Chondrocyte (in vitro differentiated cells): ENCODE measurements around the gene TBC1D16. TPM values are rescaled to one million over a fixed set of nuclear protein-coding genes. Genes with fewer than 3 reads are reported as not detected.

Experiments used
- DNase-seq: peaks from one replicate; pipeline ENCODE4 v3.0.0; 2021; ENCODE audit warnings: mixed read lengths, low spot score
- H3K27ac Mint-ChIP-seq: one replicate; pipeline ENCODE4 v1.8.0; 2021; ENCODE audit warnings: mild to moderate bottlenecking, moderate library complexity, mixed read lengths; ENCODE audit not compliant: unreplicated experiment
- H3K27me3 Mint-ChIP-seq: 2 replicates; pipeline ENCODE4 v1.8.0; 2021; ENCODE audit warnings: low read depth, mixed read lengths
- H3K36me3 Mint-ChIP-seq: 2 replicates; pipeline ENCODE4 v1.8.0; 2021; ENCODE audit warnings: low read depth, mixed read lengths
- H3K4me1 Mint-ChIP-seq: 2 replicates; pipeline ENCODE4 v1.8.0; 2021; ENCODE audit warnings: low read depth, mild to moderate bottlenecking, mixed read lengths
- H3K4me3 Mint-ChIP-seq: one replicate; pipeline ENCODE4 v1.8.0; 2021; ENCODE audit warnings: mild to moderate bottlenecking, moderate library complexity, mixed read lengths; ENCODE audit not compliant: unreplicated experiment
- H3K9me3 Mint-ChIP-seq: 2 replicates; pipeline ENCODE4 v1.8.0; 2021; ENCODE audit warnings: low read depth, mixed read lengths
- total RNA-seq: library from RNA; stranded (reverse); gene quantifications from 3 replicates; pipeline ENCODE4 v1.2.1, GENCODE V29; 2021
- TF ChIP-seq, protein P1 (sequence below): fragments of 200-600 bp; sonication (generic); IDR thresholded peaks from 2 replicates; pipeline ENCODE4 v1.5.0; 2021; ENCODE audit warnings: antibody characterized with exemption, mild to moderate bottlenecking, moderate library complexity

The TBC1D16 gene
- total RNA-seq, 1 donor from 2014 or later = 51.4 TPM

DNA sequence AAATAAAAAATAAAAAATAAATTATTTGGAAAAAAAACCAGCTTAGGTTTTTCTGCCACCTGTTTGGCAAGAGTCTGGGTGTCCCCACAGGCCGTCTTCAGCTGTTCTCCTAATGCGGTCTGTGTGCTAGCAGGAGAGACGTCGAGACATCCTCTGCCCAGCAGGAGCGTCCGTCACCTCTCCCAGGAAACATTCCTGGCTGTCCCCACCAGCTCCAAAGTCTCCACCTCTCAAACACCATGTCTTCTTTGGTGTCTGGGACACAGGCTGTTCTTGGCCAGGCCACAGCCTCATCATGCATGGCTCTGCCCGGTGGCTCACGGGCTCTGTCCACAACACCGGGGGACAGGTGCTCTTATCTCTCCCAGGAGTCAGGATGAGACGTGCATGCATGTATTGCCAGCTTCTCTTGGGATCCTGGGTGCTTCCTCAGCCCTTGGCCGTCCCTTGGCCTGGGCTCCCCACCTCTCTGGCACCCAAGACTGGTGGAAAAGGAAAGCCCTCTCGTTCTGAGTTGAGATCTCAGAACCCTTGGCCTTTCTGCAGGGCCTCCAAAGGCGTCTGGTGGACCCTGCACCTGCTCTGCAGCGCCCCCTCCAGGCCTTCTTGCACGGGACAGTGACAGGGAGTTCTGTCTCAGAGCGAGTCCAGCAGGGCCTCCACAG is 111.6 kb downstream of the TBC1D16 start:
- Mint-ChIP-seq H3K27ac (no peak overlapping the region), H3K4me3 (no peak overlapping the region), H3K36me3 (no peaks in the 10 kb centered on the region), H3K27me3 (peaks cover 8% of the 10 kb centered on the region), H3K9me3 (no peaks in the 10 kb centered on the region), H3K4me1 (peaks cover 11% of the 10 kb centered on the region)
- TF ChIP-seq, protein P1, sequence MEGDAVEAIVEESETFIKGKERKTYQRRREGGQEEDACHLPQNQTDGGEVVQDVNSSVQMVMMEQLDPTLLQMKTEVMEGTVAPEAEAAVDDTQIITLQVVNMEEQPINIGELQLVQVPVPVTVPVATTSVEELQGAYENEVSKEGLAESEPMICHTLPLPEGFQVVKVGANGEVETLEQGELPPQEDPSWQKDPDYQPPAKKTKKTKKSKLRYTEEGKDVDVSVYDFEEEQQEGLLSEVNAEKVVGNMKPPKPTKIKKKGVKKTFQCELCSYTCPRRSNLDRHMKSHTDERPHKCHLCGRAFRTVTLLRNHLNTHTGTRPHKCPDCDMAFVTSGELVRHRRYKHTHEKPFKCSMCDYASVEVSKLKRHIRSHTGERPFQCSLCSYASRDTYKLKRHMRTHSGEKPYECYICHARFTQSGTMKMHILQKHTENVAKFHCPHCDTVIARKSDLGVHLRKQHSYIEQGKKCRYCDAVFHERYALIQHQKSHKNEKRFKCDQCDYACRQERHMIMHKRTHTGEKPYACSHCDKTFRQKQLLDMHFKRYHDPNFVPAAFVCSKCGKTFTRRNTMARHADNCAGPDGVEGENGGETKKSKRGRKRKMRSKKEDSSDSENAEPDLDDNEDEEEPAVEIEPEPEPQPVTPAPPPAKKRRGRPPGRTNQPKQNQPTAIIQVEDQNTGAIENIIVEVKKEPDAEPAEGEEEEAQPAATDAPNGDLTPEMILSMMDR = peak; percentile 71
- no peak for DNase-seq

DNA sequence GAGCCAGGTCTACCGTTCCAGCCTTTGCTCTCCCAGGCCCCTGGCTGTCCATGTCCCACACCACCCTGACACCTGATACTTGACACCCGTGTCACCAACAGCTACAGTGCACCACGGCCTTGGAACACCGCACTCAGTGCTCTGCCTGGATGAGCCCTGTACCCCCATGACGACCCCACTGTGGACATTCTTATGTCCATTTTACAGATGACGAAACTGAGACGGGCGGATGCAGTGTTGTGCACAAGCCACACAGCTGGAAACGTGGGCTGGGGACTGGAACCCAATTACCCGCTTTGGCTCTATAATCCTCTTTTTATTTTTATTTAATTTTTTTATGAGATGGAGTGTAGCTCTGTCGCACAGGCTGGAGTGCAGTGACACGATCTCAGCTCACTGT is 112.9 kb downstream of the TBC1D16 start:
- peaks cover 13% of the 10 kb centered on the region for H3K4me1 Mint-ChIP-seq
- H3K27me3 Mint-ChIP-seq = peaks cover 9% of the 10 kb centered on the region
- H3K27ac Mint-ChIP-seq = no peak overlapping the region
- no peak overlapping the region for H3K4me3 Mint-ChIP-seq
- H3K36me3 Mint-ChIP-seq = no peaks in the 10 kb centered on the region
- TF ChIP-seq, protein P1 = no peak
- no peak for DNase-seq
- H3K9me3 Mint-ChIP-seq = no peaks in the 10 kb centered on the region

DNA sequence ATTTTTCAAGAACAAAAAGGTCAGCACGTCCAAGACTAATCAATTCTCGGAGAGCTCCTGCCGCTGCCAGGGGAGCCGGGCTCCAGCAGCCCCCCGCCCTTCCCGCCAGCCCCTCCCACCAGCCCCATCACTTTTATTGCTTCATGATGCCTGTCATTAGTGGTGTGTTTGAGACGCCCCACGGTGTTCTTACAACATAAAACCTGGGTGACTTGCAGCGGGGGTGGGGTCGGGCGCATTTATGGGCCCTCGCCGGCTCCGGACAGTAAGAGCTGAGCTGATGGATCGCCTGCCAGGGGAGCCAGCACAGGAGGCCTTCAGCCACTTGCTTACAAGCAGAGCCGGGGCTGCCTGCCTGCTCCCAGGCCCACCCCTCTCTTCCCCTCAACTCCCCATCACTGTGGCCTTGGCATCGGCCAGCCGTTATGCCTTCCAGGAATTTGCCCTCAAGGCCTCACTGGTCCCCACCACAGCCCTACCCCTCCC is 113.5 kb downstream of the TBC1D16 start:
- peaks cover 13% of the 10 kb centered on the region for H3K4me1 Mint-ChIP-seq
- no peaks in the 10 kb centered on the region for H3K36me3 Mint-ChIP-seq
- TF ChIP-seq, protein P1 = no peak
- no peak overlapping the region for H3K27ac Mint-ChIP-seq
- H3K9me3 Mint-ChIP-seq = no peaks in the 10 kb centered on the region
- no peak for DNase-seq
- H3K27me3 Mint-ChIP-seq = peaks cover 15% of the 10 kb centered on the region
- H3K4me3 Mint-ChIP-seq = no peak overlapping the region

DNA sequence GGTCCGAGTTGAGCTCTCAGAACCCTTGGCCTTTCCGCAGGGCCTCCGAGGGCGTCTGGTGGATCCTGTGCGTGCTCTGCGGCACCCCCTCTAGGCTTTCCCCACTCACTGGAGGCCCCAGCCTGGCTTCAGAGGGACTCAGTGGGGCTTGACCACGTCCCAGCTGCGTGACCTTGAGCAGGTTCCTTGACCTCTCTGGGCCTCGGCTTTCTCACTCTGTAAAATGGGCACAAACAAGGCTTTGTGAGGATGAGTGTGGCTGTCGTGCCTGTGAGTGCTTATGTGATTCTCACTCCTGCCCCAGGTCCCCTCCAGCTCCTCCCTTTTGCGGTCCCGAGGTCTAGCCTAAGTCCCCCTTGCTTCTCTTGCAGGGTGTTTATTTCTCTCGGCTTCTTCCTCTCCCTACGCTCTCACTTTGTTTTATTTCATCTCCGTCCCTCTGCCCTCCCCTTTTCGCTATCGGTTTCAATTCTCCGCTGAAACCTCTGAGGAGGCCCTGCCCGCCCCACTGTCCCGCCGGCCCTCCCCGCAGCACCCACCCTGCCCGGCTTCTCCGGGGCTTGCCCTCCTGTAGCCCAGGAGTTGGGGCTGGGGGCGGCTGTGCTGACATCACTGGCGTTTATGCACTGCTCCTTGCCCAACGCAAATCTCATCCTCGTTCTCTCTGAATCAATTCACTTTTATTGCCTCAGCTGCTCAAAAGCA is 114.1 kb downstream of the TBC1D16 start:
- Mint-ChIP-seq H3K27ac (no peak overlapping the region), H3K36me3 (no peaks in the 10 kb centered on the region), H3K9me3 (no peaks in the 10 kb centered on the region), H3K4me1 (peaks cover 13% of the 10 kb centered on the region), H3K4me3 (no peak overlapping the region), H3K27me3 (peaks cover 17% of the 10 kb centered on the region)
- DNase-seq = no peak
- TF ChIP-seq, protein P1 = no peak

DNA sequence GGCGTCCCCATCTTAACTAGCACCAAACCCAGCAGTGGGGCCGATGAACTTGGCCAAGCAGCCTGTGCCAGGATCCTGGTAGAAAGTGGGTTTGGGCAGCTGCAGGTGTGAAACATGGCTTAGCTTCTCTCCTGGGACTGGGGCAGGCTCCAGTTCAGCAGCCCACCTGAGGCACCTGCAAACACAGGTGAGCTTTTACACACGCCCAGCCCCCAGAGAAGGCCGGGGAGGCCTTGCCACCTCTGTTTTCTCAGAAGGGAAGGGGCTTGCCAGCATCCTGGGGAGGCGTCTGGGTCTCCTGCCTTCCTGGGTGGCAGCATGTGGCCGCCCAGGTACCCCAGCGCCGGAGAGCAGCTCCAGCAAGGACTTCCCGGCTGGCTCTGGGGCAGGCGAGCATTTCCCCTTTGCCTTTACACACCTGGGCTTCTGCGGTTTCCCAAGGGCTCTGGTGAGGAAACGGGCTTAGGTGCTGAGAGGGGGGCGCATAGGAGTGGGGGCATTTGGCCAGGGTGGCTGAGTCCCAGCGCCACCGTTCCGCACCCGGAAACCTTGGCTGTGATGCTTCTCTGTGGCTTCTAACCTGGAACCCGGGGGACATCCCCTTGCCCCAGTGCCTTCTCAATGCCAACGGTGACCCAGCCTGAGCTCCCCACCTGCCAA is 114.8 kb downstream of the TBC1D16 start:
- no peak overlapping the region for H3K4me3 Mint-ChIP-seq
- H3K9me3 Mint-ChIP-seq = no peaks in the 10 kb centered on the region
- H3K27me3 Mint-ChIP-seq = peaks cover 22% of the 10 kb centered on the region
- H3K27ac Mint-ChIP-seq = no peak overlapping the region
- no peak for DNase-seq
- H3K36me3 Mint-ChIP-seq = no peaks in the 10 kb centered on the region
- TF ChIP-seq, protein P1 = no peak
- H3K4me1 Mint-ChIP-seq = peaks cover 13% of the 10 kb centered on the region
